LoVo (cell line): ENCODE measurements around the gene GHR.

Experiments
- DNase-seq: peaks from one replicate; pipeline ENCODE4 v3.0.0-alpha.2; 2016; ENCODE audit warnings: low spot score

The GHR gene

GRCh38 chr5:42516282-42517042 lies 93.2 kb downstream of the GHR start:
- no peak for DNase-seq

- DNase-seq, result no peak
Measured at GRCh38 chr5:42517164-42517563, 93.9 kb downstream of the GHR start.

- no peak for DNase-seq
Measured at GRCh38 chr5:42518595-42519221, 95.5 kb downstream of the GHR start.

- DNase-seq, result no peak
Measured at GRCh38 chr5:42520203-42520602, 97.0 kb downstream of the GHR start.

GRCh38 chr5:42520957-42521356 lies 97.7 kb downstream of the GHR start:
- DNase-seq, result no peak

GRCh38 chr5:42521406-42521805 lies 98.2 kb downstream of the GHR start:
- DNase-seq, result no peak

GRCh38 chr5:42522783-42523182 lies 99.5 kb downstream of the GHR start:
- DNase-seq, result no peak

- no peak for DNase-seq
Measured at GRCh38 chr5:42526179-42526578, 102.9 kb downstream of the GHR start.

- no peak for DNase-seq
Measured at GRCh38 chr5:42531611-42532010, 108.4 kb downstream of the GHR start.

GRCh38 chr5:42542106-42542505 lies 118.9 kb downstream of the GHR start:
- DNase-seq, result no peak

- no peak for DNase-seq
Measured at GRCh38 chr5:42543774-42544173, 120.5 kb downstream of the GHR start.

- no peak for DNase-seq
Measured at GRCh38 chr5:42545038-42545437, 121.8 kb downstream of the GHR start.

GRCh38 chr5:42547141-42547540 lies 123.9 kb downstream of the GHR start:
- DNase-seq, result no peak

GRCh38 chr5:42547894-42548293 lies 124.7 kb downstream of the GHR start:
- DNase-seq, result no peak

GRCh38 chr5:42552597-42552996 lies 129.4 kb downstream of the GHR start:
- DNase-seq, result no peak

GRCh38 chr5:42553461-42553860 lies 130.2 kb downstream of the GHR start:
- no peak for DNase-seq

- no peak for DNase-seq
Measured at GRCh38 chr5:42555010-42555409, 131.8 kb downstream of the GHR start.

GRCh38 chr5:42555797-42556196 lies 132.6 kb downstream of the GHR start:
- DNase-seq, result no peak

GRCh38 chr5:42557689-42558088 lies 134.4 kb downstream of the GHR start:
- DNase-seq, result no peak

- no peak for DNase-seq
Measured at GRCh38 chr5:42561656-42562055, 138.4 kb downstream of the GHR start.

- no peak for DNase-seq
Measured at GRCh38 chr5:42564689-42565356, 141.6 kb downstream of the GHR start.

- no peak for DNase-seq
Measured at GRCh38 chr5:42566652-42567295, 143.5 kb downstream of the GHR start.

- no peak for DNase-seq
Measured at GRCh38 chr5:42569325-42569724, 146.1 kb downstream of the GHR start.
